Uterus (tissue), 2 donors: ENCODE measurements around the gene MYLIP.

ENCODE experiments used
- POLR2A ChIP-seq, 2 donors: fragments of 450-650 bp; IDR thresholded peaks; one replicate each; pipeline ENCODE4 v1.6.1; 2016; ENCODE audit warnings: antibody characterized with exemption in 2 of 2, mild to moderate bottlenecking in 1 of 2, moderate library complexity in 1 of 2
- TF ChIP-seq, protein P1 (sequence below), 4 experiments: fragments of 200-600 bp in 2 of 4; fragments of 450-650 bp in 2 of 4; sonication (generic) in 2 of 4; IDR thresholded peaks; one replicate each; pipeline ENCODE4 v1.5.1; 2016 to 2019; ENCODE audit warnings: antibody characterized with exemption in 4 of 4, mild to moderate bottlenecking in 2 of 4, moderate library complexity in 1 of 4

DNA sequence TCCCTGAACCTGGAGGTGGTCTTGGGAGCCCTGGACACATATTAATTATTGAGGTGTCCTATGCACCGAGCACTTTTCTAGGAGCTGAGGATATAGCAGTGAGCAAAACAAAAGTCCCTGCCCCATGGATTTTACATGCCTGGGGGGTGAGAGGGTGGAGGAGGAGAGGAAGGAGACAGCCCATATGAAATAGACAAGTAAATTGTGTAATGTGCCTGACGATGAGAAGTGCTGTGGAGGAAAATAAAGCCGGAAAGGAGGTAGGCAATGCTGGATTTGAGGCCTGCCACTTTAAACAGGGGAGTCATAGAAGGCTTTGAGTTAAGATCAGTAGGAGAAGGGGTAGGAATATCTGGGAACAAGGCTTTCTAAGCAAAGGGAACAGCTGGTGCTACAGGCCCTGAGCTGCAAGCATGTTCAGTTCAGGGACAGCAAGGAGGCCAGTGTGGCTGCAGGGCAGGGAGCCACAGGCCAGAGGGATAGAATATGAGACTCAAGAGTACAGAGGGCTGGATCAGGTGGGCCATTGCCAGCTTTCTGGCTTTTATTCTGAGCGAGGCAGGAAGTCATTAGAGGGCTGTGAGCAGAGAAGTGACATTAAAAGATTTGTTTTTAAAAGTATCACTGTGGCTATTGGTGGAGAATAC lies 19.1 kb upstream of the MYLIP start:
- no peak for TF ChIP-seq POLR2A (IDR thresholded peaks at IDR 0.05)
- TF ChIP-seq, protein P1, sequence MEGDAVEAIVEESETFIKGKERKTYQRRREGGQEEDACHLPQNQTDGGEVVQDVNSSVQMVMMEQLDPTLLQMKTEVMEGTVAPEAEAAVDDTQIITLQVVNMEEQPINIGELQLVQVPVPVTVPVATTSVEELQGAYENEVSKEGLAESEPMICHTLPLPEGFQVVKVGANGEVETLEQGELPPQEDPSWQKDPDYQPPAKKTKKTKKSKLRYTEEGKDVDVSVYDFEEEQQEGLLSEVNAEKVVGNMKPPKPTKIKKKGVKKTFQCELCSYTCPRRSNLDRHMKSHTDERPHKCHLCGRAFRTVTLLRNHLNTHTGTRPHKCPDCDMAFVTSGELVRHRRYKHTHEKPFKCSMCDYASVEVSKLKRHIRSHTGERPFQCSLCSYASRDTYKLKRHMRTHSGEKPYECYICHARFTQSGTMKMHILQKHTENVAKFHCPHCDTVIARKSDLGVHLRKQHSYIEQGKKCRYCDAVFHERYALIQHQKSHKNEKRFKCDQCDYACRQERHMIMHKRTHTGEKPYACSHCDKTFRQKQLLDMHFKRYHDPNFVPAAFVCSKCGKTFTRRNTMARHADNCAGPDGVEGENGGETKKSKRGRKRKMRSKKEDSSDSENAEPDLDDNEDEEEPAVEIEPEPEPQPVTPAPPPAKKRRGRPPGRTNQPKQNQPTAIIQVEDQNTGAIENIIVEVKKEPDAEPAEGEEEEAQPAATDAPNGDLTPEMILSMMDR (IDR thresholded peaks at IDR 0.05) = no peak
